HCT116 (cell line): ENCODE data around the gene CD69.

ENCODE experiments used
- CEBPB ChIP-seq: IDR thresholded peaks from 2 replicates; pipeline ENCODE4 v1.6.1; 2012; ENCODE audit warnings: low read depth
- EZH2phosphoT487 ChIP-seq: fragments of 200-600 bp; IDR thresholded peaks from 2 replicates; pipeline ENCODE4 v1.6.1; 2018; ENCODE audit warnings: antibody characterized with exemption, borderline replicate concordance
- POLR2A ChIP-seq: IDR thresholded peaks from 2 replicates; pipeline ENCODE4 v1.7.0; 2011; ENCODE audit warnings: borderline replicate concordance; ENCODE audit not compliant: insufficient read depth, insufficient read length; ENCODE audit errors: extremely low read depth
- SP1 ChIP-seq: IDR thresholded peaks from 2 replicates; pipeline ENCODE4 v1.6.1; 2012; ENCODE audit warnings: low read depth
- ZNF274 ChIP-seq: fragments of 200-500 bp; sonication (Bioruptor generic); IDR thresholded peaks from 2 replicates; pipeline ENCODE4 v1.6.1; 2014; ENCODE audit warnings: mild to moderate bottlenecking, low read depth, low read length, inconsistent platforms
- TF ChIP-seq, protein P1 (sequence below), 3 experiments: fragments of 200-600 bp in 1 of 3; sonication (generic) in 1 of 3; IDR thresholded peaks in 2 of 3; conservative IDR thresholded peaks in 1 of 3; 2 replicates each; pipeline ENCODE4 v1.5.1; 2012 to 2017; ENCODE audit warnings: low read depth in 2 of 3, low read length in 2 of 3, antibody characterized with exemption in 1 of 3, borderline replicate concordance in 1 of 3, control low read depth in 1 of 3, mild to moderate bottlenecking in 1 of 3, mixed read lengths in 1 of 3, mixed run types in 1 of 3, moderate library complexity in 1 of 3; ENCODE audit not compliant: insufficient read depth in 1 of 3

DNA sequence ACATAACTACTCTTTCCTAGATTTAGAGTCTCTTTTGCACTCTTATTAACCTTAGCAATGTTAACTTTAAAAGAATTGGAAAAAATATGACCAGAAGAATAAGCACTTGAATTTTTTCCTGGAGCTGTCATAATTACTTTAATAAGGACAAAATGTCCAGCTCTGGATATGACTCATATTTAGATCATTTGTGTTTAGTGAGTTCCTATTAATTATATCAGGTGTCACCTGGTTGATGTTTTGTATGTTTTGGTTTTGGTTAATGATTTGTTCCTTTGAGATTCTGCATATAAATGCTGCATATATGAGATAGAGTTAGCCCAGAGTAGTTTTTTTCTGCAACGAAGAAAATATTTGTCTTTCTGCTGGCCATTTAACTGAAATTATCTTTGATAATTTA is 32.9 kb downstream of the CD69 start:
- TF ChIP-seq ZNF274 (no peak), CEBPB (no peak), POLR2A (no peak), EZH2phosphoT487 (no peak), SP1 (no peak)
- TF ChIP-seq, protein P1, sequence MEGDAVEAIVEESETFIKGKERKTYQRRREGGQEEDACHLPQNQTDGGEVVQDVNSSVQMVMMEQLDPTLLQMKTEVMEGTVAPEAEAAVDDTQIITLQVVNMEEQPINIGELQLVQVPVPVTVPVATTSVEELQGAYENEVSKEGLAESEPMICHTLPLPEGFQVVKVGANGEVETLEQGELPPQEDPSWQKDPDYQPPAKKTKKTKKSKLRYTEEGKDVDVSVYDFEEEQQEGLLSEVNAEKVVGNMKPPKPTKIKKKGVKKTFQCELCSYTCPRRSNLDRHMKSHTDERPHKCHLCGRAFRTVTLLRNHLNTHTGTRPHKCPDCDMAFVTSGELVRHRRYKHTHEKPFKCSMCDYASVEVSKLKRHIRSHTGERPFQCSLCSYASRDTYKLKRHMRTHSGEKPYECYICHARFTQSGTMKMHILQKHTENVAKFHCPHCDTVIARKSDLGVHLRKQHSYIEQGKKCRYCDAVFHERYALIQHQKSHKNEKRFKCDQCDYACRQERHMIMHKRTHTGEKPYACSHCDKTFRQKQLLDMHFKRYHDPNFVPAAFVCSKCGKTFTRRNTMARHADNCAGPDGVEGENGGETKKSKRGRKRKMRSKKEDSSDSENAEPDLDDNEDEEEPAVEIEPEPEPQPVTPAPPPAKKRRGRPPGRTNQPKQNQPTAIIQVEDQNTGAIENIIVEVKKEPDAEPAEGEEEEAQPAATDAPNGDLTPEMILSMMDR (IDR thresholded peaks at IDR 0.05 in 2 of 3, conservative IDR thresholded peaks at IDR 0.05 in 1 of 3; ENCODE audit: borderline replicate concordance in 1 of 3, insufficient read depth in 1 of 3, low read depth in 2 of 3, low read length in 2 of 3) = no peak
